Measurements from ENCODE around the gene SH2D2A.

DNA sequence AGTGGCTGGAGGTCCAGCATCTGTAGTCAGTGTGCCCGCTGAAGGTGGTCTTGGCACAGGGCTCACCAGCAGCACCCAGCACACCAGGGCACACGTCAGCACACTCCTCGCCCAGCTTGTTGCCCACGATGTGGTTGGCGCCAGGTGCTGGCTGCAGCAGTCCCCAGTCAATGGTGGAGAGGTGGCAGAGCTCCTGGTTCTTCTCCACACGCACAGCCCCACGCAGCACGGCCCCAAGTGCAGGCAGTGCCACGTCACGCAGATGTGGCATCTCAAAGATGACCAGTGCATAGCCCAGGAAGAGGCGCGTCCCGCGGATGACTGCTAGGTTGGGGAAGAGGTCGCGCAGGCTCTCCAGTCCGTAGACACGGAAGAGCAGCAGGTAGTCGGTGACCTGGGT, 37.1 kb upstream of the SH2D2A start:
- TF ChIP-seq, protein P1, sequence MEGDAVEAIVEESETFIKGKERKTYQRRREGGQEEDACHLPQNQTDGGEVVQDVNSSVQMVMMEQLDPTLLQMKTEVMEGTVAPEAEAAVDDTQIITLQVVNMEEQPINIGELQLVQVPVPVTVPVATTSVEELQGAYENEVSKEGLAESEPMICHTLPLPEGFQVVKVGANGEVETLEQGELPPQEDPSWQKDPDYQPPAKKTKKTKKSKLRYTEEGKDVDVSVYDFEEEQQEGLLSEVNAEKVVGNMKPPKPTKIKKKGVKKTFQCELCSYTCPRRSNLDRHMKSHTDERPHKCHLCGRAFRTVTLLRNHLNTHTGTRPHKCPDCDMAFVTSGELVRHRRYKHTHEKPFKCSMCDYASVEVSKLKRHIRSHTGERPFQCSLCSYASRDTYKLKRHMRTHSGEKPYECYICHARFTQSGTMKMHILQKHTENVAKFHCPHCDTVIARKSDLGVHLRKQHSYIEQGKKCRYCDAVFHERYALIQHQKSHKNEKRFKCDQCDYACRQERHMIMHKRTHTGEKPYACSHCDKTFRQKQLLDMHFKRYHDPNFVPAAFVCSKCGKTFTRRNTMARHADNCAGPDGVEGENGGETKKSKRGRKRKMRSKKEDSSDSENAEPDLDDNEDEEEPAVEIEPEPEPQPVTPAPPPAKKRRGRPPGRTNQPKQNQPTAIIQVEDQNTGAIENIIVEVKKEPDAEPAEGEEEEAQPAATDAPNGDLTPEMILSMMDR (IDR thresholded peaks at IDR 0.05; ENCODE audit: borderline replicate concordance, extremely low read depth, low read length, poor library complexity, severe bottlenecking), result no peak
- TF ChIP-seq EZH2 (IDR thresholded peaks at IDR 0.05; ENCODE audit: borderline replicate concordance, low read depth, low read length, severe bottlenecking), result no peak

All from DND-41 (cell line).